Hypothalamus (tissue), 51 donors: ENCODE results near the gene PPARA.

Experiments used
- DNase-seq, 51 donors: peaks; one replicate each; lab custom pipeline; 2025; lab: John Stamatoyannopoulos, UW

Gene PPARA

GRCh38 chr22:46287873-46288751, 137.8 kb downstream of the PPARA start:
- DNase-seq, result no peak

GRCh38 chr22:46288846-46289243, 138.5 kb downstream of the PPARA start:
- no peak for DNase-seq

GRCh38 chr22:46289244-46289891, 139.0 kb downstream of the PPARA start:
- DNase-seq, result no peak

- DNase-seq, result no peak
Observed at GRCh38 chr22:46290121-46290842, 140.0 kb downstream of the PPARA start.

GRCh38 chr22:46290843-46291785, 140.8 kb downstream of the PPARA start:
- DNase-seq, result no peak

- DNase-seq, result no peak
Observed at GRCh38 chr22:46292173-46292572, 141.8 kb downstream of the PPARA start.

- no peak for DNase-seq
Observed at GRCh38 chr22:46292732-46293131, 142.4 kb downstream of the PPARA start.
